Testis (tissue), 3 donors: ENCODE measurements around the gene CDKN2AIP. TPM values are rescaled to one million over a fixed set of nuclear protein-coding genes. Genes with fewer than 3 reads are reported as not detected.
"Not testable (repeated sequence)": the region's sequence is repeated elsewhere in the genome, so short reads cannot be mapped to it uniquely, and the experiment has no call there.

ENCODE experiments used
- DNase-seq: peaks from one replicate; pipeline ENCODE4 v3.0.0-alpha.2; 2019
- H3K27ac ChIP-seq, 2 donors: fragments of 200-600 bp; sonication (generic); one replicate each; pipeline ENCODE4 v1.5.1; 2019
- H3K27me3 ChIP-seq: fragments of 200-600 bp; sonication (generic); one replicate; pipeline ENCODE4 v1.5.1; 2019
- H3K36me3 ChIP-seq: fragments of 200-600 bp; sonication (generic); one replicate; pipeline ENCODE4 v1.5.1; 2017; ENCODE audit warnings: low read depth; ENCODE audit errors: missing control alignments
- H3K4me1 ChIP-seq: fragments of 200-600 bp; sonication (generic); one replicate; pipeline ENCODE4 v1.5.1; 2019
- H3K4me3 ChIP-seq, 2 donors: fragments of 200-600 bp; sonication (generic); one replicate each; pipeline ENCODE4 v1.5.1; 2017 to 2019
- H3K9me3 ChIP-seq: fragments of 200-600 bp; sonication (generic); one replicate; pipeline ENCODE4 v1.5.1; 2017
- POLR2A ChIP-seq: fragments of 450-650 bp; IDR thresholded peaks from one replicate; pipeline ENCODE4 v1.6.1; 2017; ENCODE audit warnings: antibody characterized with exemption, mild to moderate bottlenecking, moderate library complexity
- WGBS, 2 donors: methylation state at CpG; one replicate each; pipeline ENCODE4 v1.1.5; 2018; 5-methylcytosine and 5-hydroxymethylcytosine counted together
- intact Hi-C: fragments of 100-400 bp; cut with DNase I; formaldehyde crosslinking; loops from one replicate; pipeline ENCODE4 v1.15.1; 2023; ENCODE audit warnings: low total_unique reads
- polyA plus RNA-seq: library from polyadenylated mRNA; stranded (reverse); fragments of 350-450 nt; fragmentation: Illumina TruSeq; extraction: RNeasy Lipid Tissue Mini Kit (QIAGEN cat#74804); gene quantifications from one replicate; pipeline ENCODE4 v1.2.3, GENCODE V29; 2014; ENCODE audit warnings: low read depth, low replicate concordance; ENCODE audit not compliant: insufficient read depth
- total RNA-seq, 2 donors: library from RNA; depleted of rRNA; stranded (reverse); fragments of >200 nt; gene quantifications; one replicate each; pipeline ENCODE4 v1.2.3, GENCODE V29; 2016
- TF ChIP-seq, protein P1 (sequence below), 3 experiments: fragments of 450-650 bp in 2 of 3; fragments of 200-600 bp in 1 of 3; sonication (generic) in 1 of 3; IDR thresholded peaks; one replicate each; pipeline ENCODE4 v1.5.1; 2016 to 2019; ENCODE audit warnings: antibody characterized with exemption in 3 of 3, mild to moderate bottlenecking in 2 of 3, moderate library complexity in 1 of 3

CDKN2AIP gene
- total and polyA plus RNA-seq, 3 donors from 2014 or later, result 32.7 to 38.7 (median 37.4) TPM

- 59 to 60% methylated on average over 4 of the region's 4 CpGs for WGBS, 2 donors
- intact Hi-C loops, result no loop called here
- TF ChIP-seq, protein P1, sequence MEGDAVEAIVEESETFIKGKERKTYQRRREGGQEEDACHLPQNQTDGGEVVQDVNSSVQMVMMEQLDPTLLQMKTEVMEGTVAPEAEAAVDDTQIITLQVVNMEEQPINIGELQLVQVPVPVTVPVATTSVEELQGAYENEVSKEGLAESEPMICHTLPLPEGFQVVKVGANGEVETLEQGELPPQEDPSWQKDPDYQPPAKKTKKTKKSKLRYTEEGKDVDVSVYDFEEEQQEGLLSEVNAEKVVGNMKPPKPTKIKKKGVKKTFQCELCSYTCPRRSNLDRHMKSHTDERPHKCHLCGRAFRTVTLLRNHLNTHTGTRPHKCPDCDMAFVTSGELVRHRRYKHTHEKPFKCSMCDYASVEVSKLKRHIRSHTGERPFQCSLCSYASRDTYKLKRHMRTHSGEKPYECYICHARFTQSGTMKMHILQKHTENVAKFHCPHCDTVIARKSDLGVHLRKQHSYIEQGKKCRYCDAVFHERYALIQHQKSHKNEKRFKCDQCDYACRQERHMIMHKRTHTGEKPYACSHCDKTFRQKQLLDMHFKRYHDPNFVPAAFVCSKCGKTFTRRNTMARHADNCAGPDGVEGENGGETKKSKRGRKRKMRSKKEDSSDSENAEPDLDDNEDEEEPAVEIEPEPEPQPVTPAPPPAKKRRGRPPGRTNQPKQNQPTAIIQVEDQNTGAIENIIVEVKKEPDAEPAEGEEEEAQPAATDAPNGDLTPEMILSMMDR (IDR thresholded peaks at IDR 0.05), result no peak
- TF ChIP-seq POLR2A, result no peak
Measured at GRCh38 chr4:183470821-183471220, 26.4 kb downstream of the CDKN2AIP start.

DNA sequence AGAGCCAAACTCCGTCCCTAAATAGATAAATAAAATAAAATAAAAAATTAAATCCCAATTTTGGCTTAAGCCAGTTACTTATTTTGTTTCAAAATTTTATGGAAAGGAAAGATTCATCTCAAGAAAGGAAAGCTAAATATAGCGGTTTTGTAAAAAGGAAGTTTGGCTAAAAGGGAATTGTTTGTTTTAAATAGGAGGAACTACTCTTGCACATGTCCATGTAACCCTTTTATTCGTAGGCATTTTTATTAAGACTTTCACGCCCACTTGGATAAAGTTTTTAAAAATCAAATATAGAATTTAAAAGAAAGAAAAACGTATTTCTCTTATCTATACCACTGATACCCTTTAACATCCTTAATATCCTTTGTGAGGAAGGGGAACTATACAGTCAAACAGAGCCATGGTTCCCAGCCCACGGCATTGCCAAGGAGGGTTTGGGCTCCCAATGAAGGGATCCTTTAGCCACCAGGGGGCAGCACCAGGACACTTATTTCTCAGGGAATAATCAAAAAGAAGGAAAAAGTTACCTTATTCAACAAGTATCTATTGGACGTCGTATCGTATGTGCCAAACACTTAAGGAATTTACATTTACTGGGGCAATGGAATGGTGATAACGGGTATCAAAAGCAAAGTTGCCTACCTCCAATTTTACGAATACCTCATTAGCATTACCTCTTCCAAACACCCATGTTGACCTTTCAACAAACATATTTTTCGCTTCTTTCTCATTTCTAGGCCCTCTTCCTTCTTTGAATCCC, 27.7 kb downstream of the CDKN2AIP start:
- intact Hi-C loops, result no loop called here
- peak; percentile 96 for DNase-seq
- no peaks in the 10 kb centered on the region for H3K27me3 ChIP-seq
- H3K9me3 ChIP-seq, result no peaks in the 10 kb centered on the region
- no peaks in the 10 kb centered on the region for H3K4me1 ChIP-seq
- H3K4me3 ChIP-seq, result no peak overlapping the region
- 26 to 28% methylated on average over 12 of the region's 12 CpGs for WGBS, 2 donors
- H3K27ac ChIP-seq, result peak overlapping the region in 1 of 2 donors; percentile 56
- TF ChIP-seq, protein P1 (IDR thresholded peaks at IDR 0.05), result peak; percentile 86 to 94 (median 91)
- TF ChIP-seq POLR2A, result no peak
- no peaks in the 10 kb centered on the region for H3K36me3 ChIP-seq

More at GRCh38 chr4:183470821-183471220, 26.4 kb downstream of the CDKN2AIP start:
- Histone ChIP-seq H3K4me1 (no peaks in the 10 kb centered on the region), H3K27ac (peak overlapping the region in 1 of 2 donors; percentile 56), H3K36me3 (no peaks in the 10 kb centered on the region), H3K4me3 (no peak overlapping the region), H3K27me3 (no peaks in the 10 kb centered on the region), H3K9me3 (no peaks in the 10 kb centered on the region)
- no peak for DNase-seq

DNA sequence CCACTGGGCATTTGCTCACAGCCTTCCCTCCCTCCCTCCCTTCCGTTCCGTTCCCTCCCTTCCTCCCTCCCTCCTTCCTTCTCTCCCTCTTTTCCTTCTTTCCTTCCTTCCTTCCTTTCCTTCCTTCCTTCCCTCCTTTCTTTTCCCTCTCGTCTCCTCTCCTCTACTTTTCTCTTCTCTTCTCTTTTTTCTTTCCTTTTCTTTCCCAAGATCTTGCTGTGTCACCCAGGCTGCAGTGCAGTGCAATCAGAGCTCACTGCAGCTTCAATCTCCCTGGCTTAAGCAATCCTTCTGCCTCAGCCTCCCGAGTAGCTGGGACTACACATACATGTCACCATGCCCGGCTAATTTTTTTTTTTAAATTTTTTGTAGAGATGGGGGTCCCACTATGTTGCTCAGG, 33.7 kb downstream of the CDKN2AIP start:
- no peaks in the 10 kb centered on the region for H3K4me1 ChIP-seq
- H3K9me3 ChIP-seq, result no peaks in the 10 kb centered on the region
- DNase-seq, result no peak
- H3K4me3 ChIP-seq, result no peak overlapping the region
- H3K36me3 ChIP-seq, result no peaks in the 10 kb centered on the region
- intact Hi-C loops, result no loop called here
- TF ChIP-seq, protein P1 (IDR thresholded peaks at IDR 0.05), result no peak
- TF ChIP-seq POLR2A, result no peak
- 53 to 58% methylated on average over 5 of the region's 5 CpGs for WGBS, 2 donors
- no peaks in the 10 kb centered on the region for H3K27me3 ChIP-seq
- H3K27ac ChIP-seq, result no peak overlapping the region

- 61 to 65% methylated on average over 2 of the region's 2 CpGs for WGBS, 2 donors
- Histone ChIP-seq H3K27me3 (no peaks in the 10 kb centered on the region), H3K36me3 (no peaks in the 10 kb centered on the region), H3K4me3 (no peak overlapping the region), H3K4me1 (no peaks in the 10 kb centered on the region), H3K27ac (no peak overlapping the region), H3K9me3 (no peaks in the 10 kb centered on the region)
- intact Hi-C loops, result no loop called here
- TF ChIP-seq, protein P1 (IDR thresholded peaks at IDR 0.05), result no peak
- TF ChIP-seq POLR2A, result no peak
- DNase-seq, result no peak
Measured at GRCh38 chr4:183478926-183479325, 34.5 kb downstream of the CDKN2AIP start.

GRCh38 chr4:183482515-183483095, 38.2 kb downstream of the CDKN2AIP start:
- H3K4me1 ChIP-seq, H3K27me3 ChIP-seq, H3K9me3 ChIP-seq, DNase-seq, H3K36me3 ChIP-seq, H3K27ac ChIP-seq, intact Hi-C loops: not testable (repeated sequence)
- 69 to 80% methylated on average over 10 to 33 of the region's 33 CpGs for WGBS, 2 donors
- peak overlapping the region; percentile 26 to 36 for H3K4me3 ChIP-seq
